Measurements from ENCODE around the gene RSRP1. TPM values are rescaled to one million over a fixed set of nuclear protein-coding genes. Genes with fewer than 3 reads are reported as not detected.

RSRP1 gene
- total RNA-seq, 4 donors from 2014 or later: 70.9 to 148 (median 110) TPM

- intact Hi-C loops (cut with DNase I; ENCODE audit: low total_unique reads): no loop called here
- DNase-seq (ENCODE audit: low spot score in 2 of 2): peak in 1 of 2 donors; percentile 29
- TF ChIP-seq POLR2A (IDR thresholded peaks at IDR 0.05) (no peak), CTCF (IDR thresholded peaks at IDR 0.05) (no peak)
- no peak overlapping the region for H3K4me3 ChIP-seq (ENCODE audit: low read depth, poor library complexity, severe bottlenecking)
- WGBS, 2 donors: 94 to 95% methylated on average over 9 of the region's 9 CpGs
Measured at GRCh38 chr1:25219661-25220251, 27.5 kb downstream of the RSRP1 start.

- WGBS, 2 donors: 73 to 75% methylated on average over 7 to 8 of the region's 8 CpGs
- no peak for DNase-seq (ENCODE audit: low spot score in 2 of 2)
- no peak overlapping the region for H3K4me3 ChIP-seq (ENCODE audit: low read depth, poor library complexity, severe bottlenecking)
- intact Hi-C loops (cut with DNase I; ENCODE audit: low total_unique reads): no loop called here
- TF ChIP-seq POLR2A (IDR thresholded peaks at IDR 0.05) (no peak), CTCF (IDR thresholded peaks at IDR 0.05) (no peak)
Measured at GRCh38 chr1:25217598-25218232, 29.5 kb downstream of the RSRP1 start.

- 83 to 90% methylated on average over 3 of the region's 3 CpGs for WGBS, 2 donors
- no peak overlapping the region for H3K4me3 ChIP-seq (ENCODE audit: low read depth, poor library complexity, severe bottlenecking)
- no peak for TF ChIP-seq CTCF (IDR thresholded peaks at IDR 0.05)
- intact Hi-C loops (cut with DNase I; ENCODE audit: low total_unique reads): no loop called here
- no peak for DNase-seq (ENCODE audit: low spot score in 2 of 2)
Measured at GRCh38 chr1:25217015-25217414, 30.2 kb downstream of the RSRP1 start.

GRCh38 chr1:25216123-25216522, 31.1 kb downstream of the RSRP1 start:
- no peak for DNase-seq (ENCODE audit: low spot score in 2 of 2)
- TF ChIP-seq POLR2A (IDR thresholded peaks at IDR 0.05): no peak
- TF ChIP-seq CTCF (IDR thresholded peaks at IDR 0.05): no peak
- intact Hi-C loops (cut with DNase I; ENCODE audit: low total_unique reads): no loop called here
- no peak overlapping the region for H3K4me3 ChIP-seq (ENCODE audit: low read depth, poor library complexity, severe bottlenecking)
- WGBS, 2 donors: 69 to 84% methylated on average over 4 of the region's 4 CpGs

GRCh38 chr1:25212725-25213124, 34.5 kb downstream of the RSRP1 start:
- intact Hi-C loops (cut with DNase I; ENCODE audit: low total_unique reads): no loop called here
- WGBS, 2 donors: 55 to 66% methylated on average over 5 of the region's 5 CpGs
- TF ChIP-seq CTCF (IDR thresholded peaks at IDR 0.05) (no peak), POLR2A (IDR thresholded peaks at IDR 0.05) (no peak)
- DNase-seq (ENCODE audit: low spot score in 2 of 2): no peak
- H3K4me3 ChIP-seq (ENCODE audit: low read depth, poor library complexity, severe bottlenecking): no peak overlapping the region

GRCh38 chr1:25210728-25211127, 36.5 kb downstream of the RSRP1 start:
- no peak for TF ChIP-seq CTCF (IDR thresholded peaks at IDR 0.05)
- no peak for TF ChIP-seq POLR2A (IDR thresholded peaks at IDR 0.05)
- no peak for DNase-seq (ENCODE audit: low spot score in 2 of 2)
- WGBS, 2 donors: 64 to 71% methylated on average over 3 of the region's 3 CpGs
- no peak overlapping the region for H3K4me3 ChIP-seq (ENCODE audit: low read depth, poor library complexity, severe bottlenecking)
- intact Hi-C loops (cut with DNase I; ENCODE audit: low total_unique reads): no loop called here

Measured in lower leg skin (tissue), 4 donors.